AG09309 (cell line): ENCODE measurements around the gene SRSF8.

Experiments used
- DNase-seq: peaks from one replicate; pipeline ENCODE4 v3.0.0-alpha.2; 2010; ENCODE audit warnings: low read depth
- H3K4me3 ChIP-seq: 2 replicates; pipeline ENCODE4 v1.5.1; 2011; ENCODE audit warnings: mild to moderate bottlenecking, low read depth, low read length, moderate library complexity; ENCODE audit not compliant: control insufficient read depth
- TF ChIP-seq, protein P1 (sequence below): IDR thresholded peaks from 2 replicates; pipeline ENCODE4 v1.5.1; 2011; ENCODE audit warnings: mild to moderate bottlenecking, low read depth, low read length, inconsistent platforms; ENCODE audit not compliant: insufficient read depth, control insufficient read depth; ENCODE audit errors: missing control alignments

Gene SRSF8

DNA sequence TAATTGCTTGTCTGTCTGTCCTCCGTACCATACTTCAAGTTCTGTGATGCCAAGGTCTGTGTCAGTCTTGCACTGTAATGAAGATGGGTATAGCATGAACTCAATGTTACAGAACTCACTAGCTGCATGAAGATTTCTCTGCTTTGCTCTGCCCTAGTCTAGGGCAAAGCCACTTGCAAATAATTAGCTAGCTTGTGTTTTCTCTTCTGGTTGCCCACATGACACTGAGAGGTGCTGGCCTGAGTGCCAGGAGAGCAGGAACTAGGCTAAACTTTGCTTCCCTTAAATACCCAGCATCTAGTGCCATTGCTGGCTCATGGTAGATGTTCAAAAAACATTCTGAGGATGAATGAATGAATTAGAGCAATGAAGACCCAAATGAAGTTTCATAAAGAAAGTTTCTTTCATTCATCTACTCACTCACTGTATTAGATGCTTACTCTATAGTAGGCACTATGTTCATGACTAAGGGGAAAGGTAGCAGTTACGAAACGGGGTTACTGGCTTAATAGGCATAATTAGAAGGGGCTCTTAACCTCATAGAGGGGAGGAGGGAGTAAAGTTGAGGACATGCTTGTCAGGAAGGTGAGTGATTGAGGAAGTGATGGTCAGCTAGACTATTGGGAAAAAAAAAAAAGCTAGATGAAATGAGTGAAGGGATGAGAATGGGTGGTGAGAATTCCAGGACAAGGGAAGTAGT, 18.5 kb downstream of the SRSF8 start:
- no peak overlapping the region for H3K4me3 ChIP-seq
- TF ChIP-seq, protein P1, sequence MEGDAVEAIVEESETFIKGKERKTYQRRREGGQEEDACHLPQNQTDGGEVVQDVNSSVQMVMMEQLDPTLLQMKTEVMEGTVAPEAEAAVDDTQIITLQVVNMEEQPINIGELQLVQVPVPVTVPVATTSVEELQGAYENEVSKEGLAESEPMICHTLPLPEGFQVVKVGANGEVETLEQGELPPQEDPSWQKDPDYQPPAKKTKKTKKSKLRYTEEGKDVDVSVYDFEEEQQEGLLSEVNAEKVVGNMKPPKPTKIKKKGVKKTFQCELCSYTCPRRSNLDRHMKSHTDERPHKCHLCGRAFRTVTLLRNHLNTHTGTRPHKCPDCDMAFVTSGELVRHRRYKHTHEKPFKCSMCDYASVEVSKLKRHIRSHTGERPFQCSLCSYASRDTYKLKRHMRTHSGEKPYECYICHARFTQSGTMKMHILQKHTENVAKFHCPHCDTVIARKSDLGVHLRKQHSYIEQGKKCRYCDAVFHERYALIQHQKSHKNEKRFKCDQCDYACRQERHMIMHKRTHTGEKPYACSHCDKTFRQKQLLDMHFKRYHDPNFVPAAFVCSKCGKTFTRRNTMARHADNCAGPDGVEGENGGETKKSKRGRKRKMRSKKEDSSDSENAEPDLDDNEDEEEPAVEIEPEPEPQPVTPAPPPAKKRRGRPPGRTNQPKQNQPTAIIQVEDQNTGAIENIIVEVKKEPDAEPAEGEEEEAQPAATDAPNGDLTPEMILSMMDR, result no peak
- DNase-seq, result no peak

DNA sequence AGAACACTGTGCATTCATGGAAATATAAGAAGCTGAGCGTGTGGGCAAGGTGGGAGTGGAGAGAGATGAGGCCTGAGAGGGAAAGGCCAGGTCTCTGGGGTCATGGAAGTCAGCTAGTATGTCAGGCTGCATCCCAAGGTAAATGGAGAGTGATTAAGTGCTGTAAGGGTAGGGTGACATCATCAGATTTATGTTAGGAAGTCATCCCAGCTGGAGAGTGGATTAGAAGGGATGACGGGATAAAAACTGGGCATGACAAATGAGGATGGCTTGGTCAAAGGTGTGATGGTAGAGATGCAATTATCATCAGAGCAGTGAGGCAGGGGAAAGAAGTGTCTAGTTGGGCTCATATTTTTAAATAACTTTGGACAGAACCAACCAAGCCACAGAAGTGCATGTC, 19.4 kb downstream of the SRSF8 start:
- no peak overlapping the region for H3K4me3 ChIP-seq
- DNase-seq, result no peak
- TF ChIP-seq, protein P1, result no peak

DNA sequence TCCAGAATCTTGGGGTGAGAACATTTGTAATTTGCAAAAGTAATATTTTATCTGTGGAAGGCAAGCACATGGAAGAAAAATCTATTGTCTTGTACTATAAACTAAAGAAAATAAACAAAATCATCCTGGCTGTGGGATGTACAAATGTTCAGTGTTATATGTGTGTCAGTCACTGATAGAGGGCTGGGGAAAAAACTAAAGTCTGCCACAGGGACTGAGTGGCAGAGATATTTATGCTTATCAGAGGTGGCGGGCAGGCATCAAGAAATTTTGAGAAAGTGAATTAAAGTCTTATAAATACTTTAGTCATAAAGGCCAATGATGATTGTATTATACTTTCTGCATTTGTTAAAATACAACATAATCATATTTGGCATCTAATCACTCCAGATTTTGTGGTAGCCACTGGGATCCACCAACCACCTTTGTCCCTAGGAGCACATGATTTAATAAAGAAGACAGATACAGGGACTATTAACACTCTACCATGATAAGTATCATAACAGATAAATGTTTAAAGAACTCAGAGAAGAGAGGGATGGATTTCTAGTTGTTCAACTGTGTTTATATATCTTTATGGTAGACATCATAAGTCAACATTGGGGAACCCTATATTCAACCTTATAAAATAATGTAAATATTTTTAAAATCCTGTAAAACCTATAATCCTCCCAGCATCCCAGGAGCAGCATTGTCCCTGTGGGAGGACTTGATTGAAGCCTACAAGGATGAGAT, 20.3 kb downstream of the SRSF8 start:
- TF ChIP-seq, protein P1, result no peak
- no peak overlapping the region for H3K4me3 ChIP-seq
- no peak for DNase-seq

DNA sequence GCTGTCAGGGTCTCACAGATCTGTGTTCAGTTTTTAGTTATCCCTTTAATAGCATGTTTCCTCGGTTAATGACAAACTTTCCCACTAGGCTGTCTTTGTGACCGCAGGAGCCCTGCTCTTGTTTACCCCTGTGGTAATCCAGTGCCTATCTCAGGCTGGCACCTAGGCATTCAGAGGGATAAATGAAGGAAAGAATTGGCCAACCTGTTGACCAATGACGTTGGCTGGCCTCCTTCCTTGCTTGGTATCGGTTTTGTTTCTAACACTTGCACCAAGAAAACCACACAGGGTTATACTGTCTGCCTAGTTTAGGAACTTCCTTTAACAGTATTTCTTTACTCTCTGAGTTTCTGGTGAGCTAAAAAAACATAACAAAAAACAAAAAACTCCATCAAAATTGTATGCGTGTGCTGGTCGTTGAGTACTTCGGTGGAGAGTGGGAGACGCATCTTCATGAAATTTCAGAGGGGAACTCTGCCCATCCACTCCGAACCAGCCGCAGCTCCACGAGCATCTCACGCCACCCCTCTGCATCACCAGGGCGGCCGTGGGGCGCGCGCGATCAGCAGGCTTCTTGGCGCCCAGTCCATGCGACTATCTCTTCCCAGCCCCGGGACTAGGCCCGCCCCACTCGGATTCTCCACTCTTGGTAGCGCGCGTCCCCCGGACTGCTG, 22.4 kb downstream of the SRSF8 start:
- no peak for DNase-seq
- peak overlapping the region; percentile 69 for H3K4me3 ChIP-seq
- TF ChIP-seq, protein P1, result no peak

DNA sequence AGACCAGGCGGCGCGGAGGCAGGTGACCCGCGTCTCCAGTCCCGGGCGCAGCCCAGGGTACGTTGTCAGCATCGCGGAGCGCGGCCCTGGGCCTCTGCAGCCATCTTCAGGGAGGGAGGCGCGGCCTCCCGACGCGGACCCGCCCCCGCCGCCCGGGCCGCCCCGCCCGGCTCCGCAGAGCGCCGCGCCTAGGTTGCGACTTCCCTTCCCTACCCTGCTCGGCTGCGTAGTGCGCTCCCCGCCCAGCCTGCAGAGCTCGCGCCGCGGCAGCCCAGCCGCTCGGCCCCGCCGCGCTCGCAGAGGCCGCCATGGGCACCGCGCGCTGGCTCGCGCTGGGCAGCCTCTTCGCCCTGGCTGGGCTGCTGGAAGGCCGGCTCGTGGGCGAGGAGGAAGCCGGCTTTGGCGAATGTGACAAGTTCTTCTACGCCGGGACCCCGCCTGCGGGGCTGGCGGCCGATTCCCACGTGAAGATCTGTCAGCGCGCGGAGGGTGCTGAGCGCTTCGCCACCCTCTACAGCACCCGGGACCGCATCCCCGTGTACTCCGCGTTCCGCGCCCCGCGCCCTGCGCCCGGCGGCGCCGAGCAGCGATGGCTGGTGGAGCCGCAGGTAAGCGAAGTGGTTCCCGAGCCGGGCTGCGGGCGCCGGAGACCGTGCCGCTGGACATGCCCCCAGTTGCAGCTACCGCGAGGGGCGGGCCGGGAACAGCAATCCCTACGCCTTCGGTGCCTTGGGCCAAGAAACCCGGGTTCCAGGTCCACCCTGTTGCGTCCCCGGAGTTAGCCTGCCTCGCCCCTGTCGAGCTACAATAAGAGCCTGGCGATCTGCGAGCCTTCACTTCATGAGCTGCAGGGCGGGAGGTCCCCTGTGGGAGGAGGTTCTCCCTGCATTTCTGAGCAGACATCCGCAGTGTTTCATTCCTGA, 23.2 kb downstream of the SRSF8 start, which contains the start of gene ENDOD1:
ENDOD1 (plus strand) TSS at position 227 of the 923 bp plus-strand sequence; CDS start at position 309, 82 bp downstream.
- TF ChIP-seq, protein P1, result no peak
- H3K4me3 ChIP-seq, result peak within 1 kb of the TSS; percentile 70
- no peak for DNase-seq
